ENCODE results near the gene SNX18. TPM values are rescaled to one million over a fixed set of nuclear protein-coding genes. Genes with fewer than 3 reads are reported as not detected.

The SNX18 gene
- total and polyA plus RNA-seq, 2 of the 8 experiments (the other 6 are each of a cell fraction or from before 2014, with no cell fraction given) = 5.8 to 17.7 TPM

DNA sequence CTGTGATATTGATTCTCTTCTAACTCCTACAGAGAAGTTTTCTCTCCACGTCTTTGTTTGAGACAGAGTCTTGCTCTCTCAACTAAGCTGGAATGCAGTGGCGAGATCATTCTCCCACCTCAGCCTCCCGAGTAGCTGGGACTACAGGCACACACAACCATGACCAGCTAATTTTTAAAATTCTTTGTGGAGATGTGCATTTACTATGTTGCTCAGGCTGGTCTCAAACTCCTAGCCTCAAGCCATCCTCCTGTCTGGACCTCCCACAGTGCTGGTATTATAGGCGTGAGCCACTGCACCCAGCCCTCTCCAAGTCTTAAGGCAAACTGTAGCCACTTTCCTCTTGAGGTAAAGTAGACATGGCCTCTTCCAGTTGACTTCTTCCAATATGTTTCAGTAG lies 72.2 kb downstream of the SNX18 start:
- TF ChIP-seq JUND (IDR thresholded peaks at IDR 0.05; ENCODE audit: low read length) (no peak), TEAD4 (IDR thresholded peaks at IDR 0.05; ENCODE audit: low read depth, low read length) (no peak), JUN (IDR thresholded peaks at IDR 0.05; ENCODE audit: low read depth, low read length) (no peak), NRF1 (IDR thresholded peaks at IDR 0.05; ENCODE audit: low read depth, low read length) (no peak), POLR2AphosphoS5 (IDR thresholded peaks at IDR 0.05; ENCODE audit: low read depth, low read length) (no peak), CBX8 (IDR thresholded peaks at IDR 0.05; ENCODE audit: borderline replicate concordance, low read depth, low read length) (no peak)
- TF ChIP-seq, protein P1, sequence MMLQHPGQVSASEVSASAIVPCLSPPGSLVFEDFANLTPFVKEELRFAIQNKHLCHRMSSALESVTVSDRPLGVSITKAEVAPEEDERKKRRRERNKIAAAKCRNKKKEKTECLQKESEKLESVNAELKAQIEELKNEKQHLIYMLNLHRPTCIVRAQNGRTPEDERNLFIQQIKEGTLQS (IDR thresholded peaks at IDR 0.05; ENCODE audit: insufficient read depth, low read depth, low read length) = no peak
- TF ChIP-seq, protein P2, sequence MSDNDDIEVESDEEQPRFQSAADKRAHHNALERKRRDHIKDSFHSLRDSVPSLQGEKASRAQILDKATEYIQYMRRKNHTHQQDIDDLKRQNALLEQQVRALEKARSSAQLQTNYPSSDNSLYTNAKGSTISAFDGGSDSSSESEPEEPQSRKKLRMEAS (IDR thresholded peaks at IDR 0.05) = no peak
- WGBS, 2 experiments (ENCODE audit: extremely low coverage in 1 of 2, insufficient coverage in 1 of 2, insufficient read length in 1 of 2, insufficient replicate concordance in 2 of 2, low coverage in 1 of 2, low lambda C conversion rate in 2 of 2, missing lambda C conversion rate in 1 of 2) = 75% methylated on average over 4 of the region's 4 CpGs; no CpG with 5 or more reads in 1 of the 2 experiments
- no peaks in the 10 kb centered on the region for H3K36me3 ChIP-seq (ENCODE audit: control insufficient read depth in 2 of 4, insufficient read depth in 4 of 4, low read length in 3 of 4)
- POLR2A ChIA-PET (ENCODE audit: partially characterized antibody) = no interaction called here
- no peaks in the 10 kb centered on the region for H3K79me2 ChIP-seq (ENCODE audit: control insufficient read depth in 1 of 2, insufficient read depth in 2 of 2, low read length in 2 of 2)
- no peak overlapping the region for H3K14ac ChIP-seq (ENCODE audit: insufficient read length)
- DNase-seq (ENCODE audit: low read depth in 1 of 2, low spot score in 2 of 2) (no peak), FAIRE-seq (no peak)
- H4K5ac ChIP-seq (ENCODE audit: insufficient read length, low read depth, low read length) = no peak overlapping the region
- H3K9me3 ChIP-seq (ENCODE audit: insufficient read depth in 2 of 2, low read depth in 1 of 2, low read length in 1 of 2) = 0 out of 4 replicates have a peak, but pooled peaks cover 0 to 2% of the 10 kb centered on the region in 2 experiments
- no peaks in the 10 kb centered on the region for H4K20me1 ChIP-seq (replicated peaks in 1 of 2; ENCODE audit: control insufficient read depth in 1 of 2, insufficient read depth in 2 of 2, low read length in 2 of 2)
- H3K4me3 ChIP-seq (ENCODE audit: extremely low read depth in 1 of 4, insufficient read depth in 2 of 4, low read depth in 3 of 4, low read length in 4 of 4) = no peak overlapping the region
- H3K27me3 ChIP-seq (replicated peaks in 1 of 4; ENCODE audit: control insufficient read depth in 3 of 4, extremely low read depth in 1 of 4, insufficient read depth in 3 of 4, low read length in 3 of 4) = no peaks in the 10 kb centered on the region
- no peak overlapping the region for H2BK5ac ChIP-seq (ENCODE audit: low read depth, low read length)
- H2BK20ac ChIP-seq (ENCODE audit: low read length) = no peak overlapping the region
- H4K8ac ChIP-seq (ENCODE audit: extremely low read depth, insufficient read depth, low read length) = no peak overlapping the region
- CTCF ChIA-PET (ENCODE audit: partially characterized antibody) = no interaction called here
- no peak overlapping the region for H3K4ac ChIP-seq (replicated peaks; ENCODE audit: insufficient read length, low read depth, low read length)
- no peak overlapping the region for H2BK12ac ChIP-seq (ENCODE audit: low read depth, low read length)
- H4K91ac ChIP-seq (replicated peaks; ENCODE audit: insufficient read length, low read length) = no peak overlapping the region
- H2BK15ac ChIP-seq (ENCODE audit: low read length) = no peak overlapping the region
- H3K27ac ChIP-seq (ENCODE audit: low read depth, low read length) = no peak overlapping the region
- no peak overlapping the region for H3K9ac ChIP-seq (replicated peaks in 1 of 4; ENCODE audit: extremely low read depth in 1 of 4, low read depth in 3 of 4, low read length in 3 of 4)
- H3K23me2 ChIP-seq (ENCODE audit: low read depth, low read length) = no peaks in the 10 kb centered on the region
- no peak overlapping the region for H2BK120ac ChIP-seq (replicated peaks; ENCODE audit: low read depth, low read length)
- H3K79me1 ChIP-seq (ENCODE audit: low read depth, low read length) = no peaks in the 10 kb centered on the region
- no peak overlapping the region for H2AFZ ChIP-seq (ENCODE audit: low read length)
- no peaks in the 10 kb centered on the region for H3K4me1 ChIP-seq (replicated peaks in 1 of 4; ENCODE audit: control insufficient read depth in 3 of 4, insufficient read depth in 4 of 4, low read length in 3 of 4)
- no peak overlapping the region for H3K23ac ChIP-seq (ENCODE audit: insufficient read length)
- no peak overlapping the region for H3K18ac ChIP-seq (ENCODE audit: extremely low read depth, low read length)
- no peak overlapping the region for H2AK5ac ChIP-seq (ENCODE audit: low read depth, low read length)
- H3K4me2 ChIP-seq (ENCODE audit: insufficient read depth in 1 of 2, low read depth in 2 of 2, low read length in 2 of 2) = no peak overlapping the region
- no peak overlapping the region for H3K56ac ChIP-seq (replicated peaks; ENCODE audit: insufficient read length, low read depth, low read length)

All from H1 (cell line).